Measurements from ENCODE around the gene MYNN.

Gene MYNN

DNA sequence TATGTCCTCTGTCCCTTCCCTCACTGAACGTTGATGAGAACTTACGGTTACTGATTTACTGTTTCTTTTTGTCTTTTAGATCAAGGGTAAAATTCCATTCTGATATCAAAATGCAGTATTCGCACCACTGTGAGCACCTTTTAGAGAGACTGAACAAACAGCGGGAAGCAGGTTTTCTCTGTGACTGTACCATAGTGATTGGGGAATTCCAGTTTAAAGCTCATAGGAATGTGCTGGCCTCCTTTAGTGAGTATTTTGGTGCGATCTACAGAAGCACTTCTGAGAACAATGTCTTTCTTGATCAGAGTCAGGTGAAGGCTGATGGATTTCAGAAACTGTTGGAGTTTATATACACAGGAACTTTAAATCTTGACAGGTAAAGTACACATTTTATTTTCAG, 990 bp downstream of the MYNN start:
- no peak for DNase-seq (ENCODE audit: extremely low read depth in 1 of 2, low read depth in 1 of 2)

DNA sequence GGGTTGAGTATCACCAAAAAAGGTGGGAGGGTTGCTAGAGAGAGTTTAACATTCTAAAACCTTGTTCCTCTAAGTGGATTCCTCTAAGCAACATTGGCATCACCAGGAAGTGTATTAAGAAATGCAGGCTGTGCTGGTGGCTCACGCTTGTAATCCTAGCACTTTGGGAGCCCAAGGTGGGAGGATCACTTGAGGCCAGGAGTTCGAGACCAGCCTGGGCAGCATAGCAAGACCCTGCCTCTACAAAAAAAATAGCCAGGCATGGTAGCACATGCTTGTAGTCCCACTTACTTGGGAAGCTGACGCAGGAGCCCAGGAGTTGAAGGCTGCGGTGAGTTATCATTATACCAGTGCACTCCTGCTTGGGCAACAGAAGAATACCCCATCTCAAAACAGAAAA, 4.6 kb downstream of the MYNN start:
- no peak for DNase-seq (ENCODE audit: extremely low read depth in 1 of 2, low read depth in 1 of 2)

- DNase-seq (ENCODE audit: extremely low read depth in 1 of 2, low read depth in 1 of 2), result no peak
Measured at GRCh38 chr3:169780742-169781141, 7.5 kb downstream of the MYNN start.

DNA sequence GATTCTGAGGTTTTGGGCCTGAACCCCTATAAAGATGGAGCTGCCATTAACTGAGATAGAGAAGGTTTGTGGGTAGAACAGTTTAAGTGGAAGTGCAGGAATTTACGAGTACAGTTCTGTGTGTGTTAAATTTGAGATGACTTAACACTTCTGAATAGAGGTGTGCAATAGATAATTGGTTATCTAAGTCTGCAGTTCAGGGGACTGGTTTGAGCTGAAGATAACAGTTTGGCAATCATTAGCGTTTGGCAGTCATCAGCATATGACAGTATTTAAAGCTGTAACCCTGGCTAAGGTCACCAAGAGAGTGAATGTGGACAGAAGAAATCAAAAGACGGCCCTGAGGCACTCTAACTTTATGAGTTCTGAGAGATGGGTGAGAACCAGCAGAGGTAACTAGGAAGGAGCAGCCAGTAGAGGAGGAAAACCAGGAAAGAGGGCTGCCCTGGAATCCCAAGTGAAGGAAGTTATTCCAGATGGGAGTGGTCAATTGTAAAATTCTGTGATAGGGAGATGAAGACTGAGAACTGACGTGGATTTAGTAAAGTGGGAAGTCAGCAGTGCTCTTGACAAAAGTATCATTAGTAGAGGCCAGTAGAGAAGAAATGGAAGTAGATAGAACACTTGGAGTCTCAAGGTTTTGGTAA, 8.1 kb downstream of the MYNN start:
- DNase-seq (ENCODE audit: extremely low read depth in 1 of 2, low read depth in 1 of 2), result no peak

DNA sequence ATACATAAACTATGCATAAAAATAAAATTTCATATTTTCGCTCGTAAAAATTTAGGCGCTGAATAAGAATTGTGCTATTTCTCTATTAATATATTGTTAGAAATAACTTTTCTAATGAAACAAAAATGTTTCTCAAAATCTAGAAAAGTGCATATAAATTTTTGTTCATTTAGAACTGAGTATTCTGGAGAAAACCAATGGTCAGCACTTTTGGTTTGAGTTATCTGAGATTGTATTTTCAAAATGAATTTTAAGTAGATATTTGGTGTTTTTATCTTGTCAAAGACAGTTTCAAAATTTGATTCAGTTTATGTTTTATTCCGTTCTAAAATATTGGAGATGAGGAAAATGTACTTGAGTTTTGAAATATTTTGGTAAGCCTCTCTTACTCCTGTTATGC, 13.9 kb downstream of the MYNN start:
- DNase-seq (ENCODE audit: extremely low read depth in 1 of 2, low read depth in 1 of 2), result no peak

DNA sequence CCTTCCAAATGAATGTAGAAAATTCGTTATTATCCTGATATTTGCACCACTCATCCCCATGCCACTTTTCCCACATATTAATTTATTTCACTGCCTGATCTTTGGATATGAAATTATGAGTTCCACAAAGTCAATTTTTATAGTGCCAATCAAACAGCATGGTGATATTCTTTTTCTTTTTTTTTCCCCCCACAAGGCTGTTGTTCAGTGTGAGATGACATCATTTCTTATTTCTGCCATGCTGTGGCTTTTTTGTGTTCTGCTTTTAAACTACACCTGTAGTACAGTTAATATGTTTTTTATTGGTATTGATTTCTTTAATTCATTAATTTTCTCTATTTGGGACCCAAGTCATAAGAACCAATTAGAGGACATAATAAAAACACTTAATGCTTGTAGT, 14.6 kb downstream of the MYNN start:
- DNase-seq (ENCODE audit: extremely low read depth in 1 of 2, low read depth in 1 of 2), result no peak

- DNase-seq (ENCODE audit: extremely low read depth in 1 of 2, low read depth in 1 of 2), result no peak
Measured at GRCh38 chr3:169790219-169790618, 17.0 kb downstream of the MYNN start.

GRCh38 chr3:169790687-169791429, 17.7 kb downstream of the MYNN start:
- DNase-seq (ENCODE audit: extremely low read depth in 1 of 2, low read depth in 1 of 2), result no peak

DNA sequence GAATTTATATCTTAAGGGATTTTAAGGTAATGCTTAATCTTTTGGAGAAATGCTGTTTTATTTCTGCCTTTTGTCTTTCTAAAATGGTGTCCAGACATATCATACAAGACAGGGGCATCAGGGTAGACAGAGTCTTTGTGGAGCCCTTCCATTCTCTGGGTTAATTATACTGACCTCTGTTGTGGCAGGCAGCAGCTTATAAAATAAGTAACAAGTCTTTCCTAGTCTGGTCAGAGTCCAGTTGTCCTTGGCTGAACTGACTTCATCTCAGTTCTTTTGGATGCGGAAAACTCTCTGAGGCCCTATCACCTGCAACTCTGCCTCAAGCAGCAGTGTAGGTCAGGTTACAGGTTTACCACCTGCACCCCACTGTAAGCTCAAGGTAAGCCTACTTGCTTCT, 19.2 kb downstream of the MYNN start:
- DNase-seq (ENCODE audit: extremely low read depth in 1 of 2, low read depth in 1 of 2), result no peak

DNA sequence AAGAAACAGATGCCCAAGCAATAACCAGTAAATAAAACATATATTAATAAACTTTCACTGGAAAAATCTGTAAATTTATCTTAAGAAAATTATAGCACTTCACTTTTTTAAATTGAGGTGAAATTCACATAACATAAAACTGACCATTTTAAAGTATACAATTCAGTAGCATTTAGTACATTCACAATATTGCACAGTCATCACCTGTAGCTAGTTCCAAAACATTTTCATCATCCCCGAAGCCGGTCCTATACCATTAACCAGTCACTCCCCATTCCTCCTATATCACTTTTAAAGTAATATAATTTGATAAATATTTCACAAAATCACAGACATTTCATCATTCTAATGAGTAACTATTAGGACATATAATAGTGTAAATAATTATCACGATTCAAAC, 31.5 kb downstream of the MYNN start:
- DNase-seq (ENCODE audit: extremely low read depth in 1 of 2, low read depth in 1 of 2), result no peak

DNA sequence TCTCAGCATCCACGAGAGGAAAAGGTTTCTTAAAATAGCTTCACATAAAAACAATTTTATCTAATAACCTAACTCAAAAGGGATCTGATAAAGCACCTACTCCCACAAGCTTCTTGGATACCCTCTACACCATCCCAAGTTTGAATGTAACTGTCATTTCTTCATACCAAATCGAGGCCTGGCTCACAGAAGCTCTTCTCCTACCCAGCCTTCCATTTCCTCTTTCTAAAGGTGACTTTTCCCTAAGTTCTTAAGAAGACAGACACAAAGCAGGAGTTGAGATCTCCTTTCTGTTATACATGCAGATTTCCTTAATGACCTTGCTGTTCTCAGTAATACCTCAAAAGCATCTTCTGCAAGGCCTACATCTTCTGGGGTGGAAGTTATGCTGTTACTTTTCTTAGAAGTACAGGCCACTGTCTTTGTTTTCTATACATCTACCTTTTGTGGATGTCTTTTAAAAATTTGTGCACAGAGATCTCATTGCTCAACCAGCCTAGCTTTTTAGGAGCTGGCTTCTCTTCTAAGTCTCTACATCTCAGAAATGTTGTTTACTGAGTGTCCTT, 36.1 kb downstream of the MYNN start:
- DNase-seq (ENCODE audit: extremely low read depth in 1 of 2, low read depth in 1 of 2), result no peak

DNA sequence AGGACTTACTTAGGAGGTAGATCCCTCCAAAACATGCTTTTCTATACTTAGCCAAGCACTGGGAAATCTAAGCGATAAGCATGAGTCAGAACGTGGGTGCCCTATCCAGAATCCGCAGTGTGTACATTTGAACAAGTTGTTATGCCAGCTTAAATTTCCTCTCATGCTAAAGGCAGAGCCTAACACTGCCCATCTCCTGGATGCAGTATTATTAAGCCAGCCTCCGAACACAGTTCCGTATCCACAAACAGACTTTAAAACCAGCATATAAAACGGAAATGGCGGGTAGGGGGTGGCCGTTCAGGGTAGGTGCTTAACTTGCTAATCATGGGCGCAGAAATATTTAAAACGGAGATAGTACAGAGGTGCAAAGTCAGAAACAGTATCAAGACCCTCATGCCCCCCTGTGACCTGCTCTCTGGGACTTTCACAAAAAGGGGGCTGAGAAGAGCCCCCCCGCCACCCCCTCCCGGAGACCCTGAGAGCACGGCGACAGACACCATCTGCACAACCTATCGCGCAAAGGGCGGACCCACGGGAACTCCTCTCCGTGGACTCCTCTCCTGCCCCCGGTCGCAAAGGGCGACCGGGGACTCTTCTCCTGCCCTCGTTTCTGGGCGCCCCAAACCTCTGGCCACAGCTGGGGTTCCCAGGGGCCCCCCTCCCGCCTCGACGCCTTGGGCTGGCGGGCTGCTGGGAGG, 38.6 kb downstream of the MYNN start:
- no peak for DNase-seq (ENCODE audit: extremely low read depth in 1 of 2, low read depth in 1 of 2)

GRCh38 chr3:169812332-169813235, 39.4 kb downstream of the MYNN start, which contains the start of the genes LRRC34 and LRRIQ4:
Gene LRRC34 (minus strand): TSS chr3:169812904. CDS start chr3:169812548, 356 bp downstream.
Gene LRRIQ4 (plus strand): TSS chr3:169812870. CDS start chr3:169821922, 9,052 bp downstream.
- DNase-seq (ENCODE audit: extremely low read depth in 1 of 2, low read depth in 1 of 2), result peak; percentile 47 to 79

- no peak for DNase-seq (ENCODE audit: extremely low read depth in 1 of 2, low read depth in 1 of 2)
Measured at GRCh38 chr3:169813278-169813677, 40.1 kb downstream of the MYNN start.

DNA sequence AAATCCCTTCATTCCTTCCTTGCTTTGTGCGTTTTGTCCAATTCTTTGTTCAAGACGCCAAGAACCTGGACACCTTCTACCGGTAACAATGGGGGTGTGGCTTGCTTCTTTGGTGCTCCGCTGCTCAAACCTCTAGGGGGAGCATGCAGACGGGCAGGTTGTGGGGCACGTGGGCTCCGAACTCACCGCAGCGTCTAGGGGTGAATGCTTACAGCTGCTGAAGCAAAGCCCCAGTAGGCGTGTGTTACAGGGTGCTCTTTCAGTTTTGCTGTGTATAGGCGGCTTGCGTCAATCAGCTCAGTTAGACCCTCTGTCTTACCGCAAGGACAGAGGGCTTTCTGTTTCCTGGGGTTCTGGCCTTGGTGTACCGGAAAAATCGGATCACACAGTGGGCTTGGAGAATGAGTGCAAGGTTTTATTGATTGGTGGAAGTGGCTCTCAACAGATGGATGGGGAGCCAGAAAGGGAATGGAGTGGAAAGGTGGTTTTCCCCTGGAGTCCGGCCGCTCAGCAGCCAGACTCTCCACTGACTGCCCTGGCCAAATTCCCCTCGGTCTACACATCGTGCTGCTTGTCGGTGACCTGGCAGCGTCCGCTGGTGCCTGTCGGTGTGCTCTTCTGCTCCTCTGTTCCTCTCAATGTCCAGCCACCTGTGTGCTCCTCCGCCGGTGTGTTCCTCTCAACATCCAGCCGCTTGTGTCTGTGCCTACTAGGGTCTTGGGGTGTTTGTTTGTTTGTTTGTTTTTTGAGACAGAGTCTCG, 40.7 kb downstream of the MYNN start:
- DNase-seq (ENCODE audit: extremely low read depth in 1 of 2, low read depth in 1 of 2), result peak; percentile 53 to 82

DNA sequence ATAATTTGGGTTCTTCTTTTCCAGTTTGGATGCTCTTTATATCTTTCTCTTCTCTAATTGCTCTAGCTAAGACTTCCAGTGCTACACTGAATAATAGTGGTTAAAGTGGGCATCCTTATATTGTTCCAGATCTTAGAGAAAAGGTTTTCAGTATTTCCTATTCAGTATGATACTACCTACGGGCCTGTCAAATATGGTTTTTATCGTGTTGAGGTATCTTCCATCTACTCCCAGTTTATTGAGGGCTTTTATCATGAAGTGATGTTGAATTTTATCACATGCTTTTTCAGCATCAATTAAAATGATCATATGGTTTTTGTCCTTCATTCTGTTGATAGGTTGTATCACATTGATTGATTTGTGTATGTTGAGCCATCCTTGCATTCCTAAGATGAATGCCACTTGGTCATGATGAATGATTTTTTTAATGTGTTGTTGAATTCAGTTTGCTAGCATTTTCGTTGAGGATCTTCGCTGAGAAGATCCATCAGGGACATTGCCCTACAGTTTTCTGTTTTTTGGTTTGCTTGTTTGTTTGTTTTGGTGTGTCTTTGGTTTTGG, 42.5 kb downstream of the MYNN start:
- no peak for DNase-seq (ENCODE audit: extremely low read depth in 1 of 2, low read depth in 1 of 2)

DNA sequence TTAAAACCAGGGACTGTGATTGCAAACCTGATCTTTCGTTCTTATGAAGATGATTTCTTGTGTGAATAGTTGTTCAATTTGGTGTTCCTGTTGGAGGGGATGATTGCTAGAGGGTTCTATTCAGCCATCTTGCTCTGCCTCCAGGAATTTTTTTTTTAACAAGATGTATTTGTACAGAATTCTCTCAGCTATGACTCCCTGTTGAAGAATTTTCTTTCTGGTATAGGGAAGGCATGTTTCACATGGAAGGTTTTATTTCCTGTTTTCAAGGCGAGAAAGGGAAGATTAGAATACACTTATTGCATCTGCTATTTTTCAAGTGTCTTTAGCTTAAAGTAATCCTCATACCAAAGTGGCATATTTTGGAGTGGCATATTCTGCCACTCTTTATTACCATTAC, 45.1 kb downstream of the MYNN start:
- DNase-seq (ENCODE audit: extremely low read depth in 1 of 2, low read depth in 1 of 2), result no peak

GRCh38 chr3:169822091-169822490, 48.9 kb downstream of the MYNN start:
- DNase-seq (ENCODE audit: extremely low read depth in 1 of 2, low read depth in 1 of 2), result no peak

DNA sequence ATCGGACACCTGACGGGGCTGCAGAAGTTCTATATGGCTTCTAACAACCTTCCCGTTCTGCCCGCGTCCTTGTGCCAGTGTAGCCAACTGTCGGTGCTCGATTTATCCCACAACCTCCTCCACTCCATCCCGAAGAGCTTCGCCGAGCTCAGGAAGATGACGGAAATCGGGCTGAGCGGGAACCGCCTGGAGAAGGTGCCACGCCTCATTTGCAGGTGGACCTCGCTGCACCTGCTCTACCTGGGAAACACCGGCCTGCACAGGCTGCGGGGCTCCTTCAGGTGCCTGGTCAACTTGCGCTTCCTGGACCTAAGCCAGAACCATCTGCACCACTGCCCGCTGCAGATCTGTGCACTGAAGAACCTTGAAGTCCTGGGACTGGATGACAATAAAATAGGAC, 49.3 kb downstream of the MYNN start:
- DNase-seq (ENCODE audit: extremely low read depth in 1 of 2, low read depth in 1 of 2), result no peak

All from stimulated activated CD8-positive, alpha-beta memory T cell treated with anti-CD3 and anti-CD28 coated beads, Interleukin-7, amount 100 ng/mL, for 48 hours (primary cell).